ENCODE measurements around the gene PAX1. TPM values are rescaled to one million over a fixed set of nuclear protein-coding genes. Genes with fewer than 3 reads are reported as not detected.

Gene PAX1
- total RNA-seq = not detected in 2 replicates

GRCh38 chr20:21705575-21706260 is at the start of gene PAX1:
Gene PAX1 (plus strand): TSS chr20:21705664. CDS start chr20:21705713, 49 bp downstream.

Other genes starting within 250 kb of the PAX1 start
- gene NKX2-2, start 191.6 kb upstream of the PAX1 start, total RNA-seq = not detected in 2 replicates

Measured in bladder microvascular endothelial cell (primary cell).